Measurements from ENCODE around the gene SLC26A1.
A peak's percentile ranks its signal among the peaks of the same experiment; 100 is the strongest.

SLC26A1 gene

DNA sequence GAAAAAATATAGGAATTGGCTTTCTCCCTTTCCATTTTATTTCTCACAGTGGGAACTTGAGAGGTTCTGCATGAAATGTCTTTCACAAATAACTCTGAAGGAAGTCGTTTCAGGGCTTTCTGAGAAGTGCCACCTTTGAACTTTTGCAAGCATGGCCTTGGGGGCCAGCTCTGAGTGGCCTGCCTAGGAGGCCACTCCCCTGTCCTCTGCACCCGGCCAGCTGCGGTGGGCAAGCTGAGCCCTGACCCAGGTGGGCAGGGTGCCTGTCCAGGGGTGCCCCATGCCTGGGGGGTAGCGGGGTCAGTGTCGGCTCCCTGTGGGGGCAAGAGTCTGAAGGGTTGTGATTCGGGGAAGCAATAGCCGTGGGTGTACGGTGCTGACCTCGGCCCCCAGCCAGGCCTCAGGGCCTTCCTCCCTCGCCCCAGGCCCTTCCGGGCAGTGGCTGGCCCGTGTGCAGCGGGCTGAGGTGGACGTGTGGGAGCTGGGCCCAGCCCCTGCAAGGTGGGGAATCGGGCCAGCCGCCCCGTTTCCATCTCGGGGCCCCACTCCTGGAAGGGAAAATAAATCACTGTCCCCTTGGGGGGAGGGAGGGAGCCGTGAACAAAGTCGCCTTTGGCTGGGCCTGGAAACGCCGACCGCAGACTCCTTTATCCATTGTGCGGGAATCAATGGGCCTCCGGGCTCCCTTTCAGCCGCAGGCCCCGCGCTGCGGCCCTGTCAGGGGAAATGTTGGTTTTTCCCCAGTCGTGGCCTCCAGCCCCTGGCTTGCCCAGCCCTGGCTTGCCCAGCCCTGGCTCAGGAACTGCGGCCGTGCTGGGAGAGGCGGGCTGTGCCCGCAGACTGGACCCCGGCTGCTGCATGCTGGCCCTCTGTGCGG, 21.3 kb upstream of the SLC26A1 start:
- DNase-seq (ENCODE audit: low read depth) = no peak

DNA sequence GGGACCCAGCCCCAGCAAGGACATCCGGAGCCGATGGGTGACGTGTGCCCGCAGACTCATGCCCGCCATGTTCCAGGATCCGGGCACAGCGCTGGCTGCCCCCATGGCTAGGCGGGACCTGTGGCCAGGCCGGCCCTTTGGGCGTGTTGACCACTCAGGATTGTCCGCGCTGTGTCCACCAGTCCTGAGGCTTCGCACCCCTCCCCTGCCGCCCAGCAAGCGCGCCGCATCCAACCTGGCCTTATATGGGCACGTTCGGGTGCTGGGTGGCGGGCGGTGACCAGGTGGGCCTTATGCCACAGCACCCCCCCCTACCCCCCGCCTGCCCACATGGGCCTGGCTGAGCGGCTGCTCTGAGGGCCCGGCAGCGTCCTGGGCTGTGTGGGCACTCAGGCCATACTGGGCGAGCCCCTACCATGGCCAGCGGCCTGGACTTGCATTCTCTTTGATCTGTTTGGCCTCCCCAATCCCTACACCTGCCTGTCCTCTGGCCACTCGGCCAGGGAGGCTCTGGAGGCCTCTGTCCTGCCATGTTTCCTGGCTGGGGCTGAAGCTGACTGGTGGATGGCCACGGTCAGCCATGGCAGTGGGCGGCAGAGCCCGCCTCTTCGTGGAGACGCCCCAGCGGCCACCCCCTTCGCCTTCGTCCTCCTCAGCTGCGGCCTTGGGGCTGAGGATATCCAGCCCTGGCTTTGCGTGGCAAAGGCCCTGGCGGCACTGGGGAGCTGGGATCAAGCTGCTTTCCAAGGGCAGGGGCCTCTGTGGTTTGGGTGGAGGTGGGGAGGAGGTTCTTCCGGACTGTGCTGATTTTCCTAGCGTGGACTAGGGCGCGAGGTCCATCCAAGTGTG, 20.2 kb upstream of the SLC26A1 start:
- no peak for DNase-seq (ENCODE audit: low read depth)

DNA sequence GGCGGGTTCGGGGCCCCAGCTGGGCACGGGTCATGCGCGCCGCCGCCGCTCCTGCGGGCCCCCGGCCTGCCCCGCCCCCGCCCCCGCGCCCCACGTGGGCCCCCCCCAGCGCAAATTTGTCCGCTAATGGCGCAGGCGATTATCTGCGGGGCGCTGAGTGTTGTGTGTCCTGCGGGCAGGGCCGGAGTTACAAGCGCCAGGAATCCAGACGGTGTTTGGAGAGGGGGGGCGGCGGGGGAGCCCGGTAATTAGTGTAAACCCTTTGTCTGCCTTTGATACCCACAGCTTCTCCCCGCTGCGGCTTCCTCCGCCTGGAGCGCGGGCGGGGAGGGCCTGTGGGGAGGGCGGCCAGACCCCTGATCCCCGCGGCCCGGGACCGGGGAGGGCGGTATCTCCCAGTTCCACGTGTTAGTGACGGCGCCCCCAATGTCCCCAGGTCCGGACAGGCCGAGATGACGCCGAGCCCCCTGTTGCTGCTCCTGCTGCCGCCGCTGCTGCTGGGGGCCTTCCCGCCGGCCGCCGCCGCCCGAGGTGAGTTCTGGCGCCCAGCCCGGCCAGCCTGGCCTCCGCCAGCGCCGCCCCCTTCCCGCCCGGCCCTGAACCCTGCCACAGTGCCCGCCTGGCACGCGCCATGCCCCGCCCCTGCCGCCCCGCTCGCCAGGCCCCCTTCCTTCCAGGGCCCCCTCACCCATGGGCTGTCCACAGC, 19.0 kb upstream of the SLC26A1 start:
- DNase-seq (ENCODE audit: low read depth) = peak; percentile 14

- DNase-seq (ENCODE audit: low read depth) = no peak
Measured at GRCh38 chr4:1011666-1012033, 18.4 kb upstream of the SLC26A1 start.

GRCh38 chr4:1011022-1011665, 17.9 kb upstream of the SLC26A1 start, which contains the start of gene FGFRL1:
Gene FGFRL1, plus strand, starts transcription at chr4:1011626. Its CDS starts 860 bp downstream, at chr4:1012486.
- DNase-seq (ENCODE audit: low read depth) = peak; percentile 88

DNA sequence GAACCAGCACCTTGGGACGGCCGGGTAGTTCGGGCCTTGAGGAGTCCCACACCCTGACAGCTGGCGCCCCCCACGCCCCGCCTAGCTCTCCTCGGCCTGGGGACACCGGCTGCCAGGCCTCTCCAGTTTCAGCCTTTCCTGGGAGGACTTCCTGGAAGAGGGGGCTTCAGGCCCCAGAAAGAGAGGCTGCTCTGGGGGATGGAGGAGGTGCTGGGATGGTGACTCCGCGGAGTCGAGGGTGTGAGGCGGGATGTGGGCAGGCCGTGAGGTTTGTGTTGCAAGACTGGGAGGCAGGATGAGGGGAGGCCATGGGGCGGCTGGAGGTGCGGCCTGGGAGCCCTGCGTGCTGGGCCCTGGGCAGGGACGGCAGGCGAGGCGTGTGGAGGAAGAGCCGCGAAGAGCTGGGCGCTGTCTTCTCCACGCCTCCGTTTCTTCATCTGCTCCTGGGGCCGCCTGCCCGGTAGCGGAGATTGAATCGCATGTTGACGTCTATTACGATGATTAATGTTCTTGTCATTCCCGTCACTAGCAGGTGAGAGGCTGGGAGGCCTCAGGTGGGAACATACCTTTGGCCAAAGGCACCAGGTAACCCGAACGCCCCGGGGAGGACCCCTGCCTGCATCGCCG, 17.3 kb upstream of the SLC26A1 start:
- peak; percentile 39 for DNase-seq (ENCODE audit: low read depth)

- peak; percentile 58 for DNase-seq (ENCODE audit: low read depth)
Measured at GRCh38 chr4:1009542-1010394, 16.6 kb upstream of the SLC26A1 start.

- DNase-seq (ENCODE audit: low read depth) = no peak
Measured at GRCh38 chr4:1008840-1009541, 15.8 kb upstream of the SLC26A1 start.

- DNase-seq (ENCODE audit: low read depth) = no peak
Measured at GRCh38 chr4:1006856-1007255, 13.7 kb upstream of the SLC26A1 start.

- no peak for DNase-seq (ENCODE audit: low read depth)
Measured at GRCh38 chr4:1004557-1005485, 11.6 kb upstream of the SLC26A1 start.

DNA sequence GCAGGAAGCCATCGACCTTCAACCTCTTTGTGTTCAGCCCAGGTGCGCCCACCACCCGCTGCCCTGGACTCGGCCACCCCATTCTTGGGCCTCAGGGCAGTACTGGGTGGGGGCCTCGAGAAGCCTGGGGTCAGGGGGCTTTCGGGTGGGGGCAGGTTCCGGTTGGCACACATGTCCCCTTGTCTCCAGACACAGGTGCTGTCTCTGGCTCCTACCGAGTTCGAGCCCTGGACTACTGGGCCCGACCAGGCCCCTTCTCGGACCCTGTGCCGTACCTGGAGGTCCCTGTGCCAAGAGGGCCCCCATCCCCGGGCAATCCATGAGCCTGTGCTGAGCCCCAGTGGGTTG, 10.8 kb upstream of the SLC26A1 start:
- no peak for DNase-seq (ENCODE audit: low read depth)

DNA sequence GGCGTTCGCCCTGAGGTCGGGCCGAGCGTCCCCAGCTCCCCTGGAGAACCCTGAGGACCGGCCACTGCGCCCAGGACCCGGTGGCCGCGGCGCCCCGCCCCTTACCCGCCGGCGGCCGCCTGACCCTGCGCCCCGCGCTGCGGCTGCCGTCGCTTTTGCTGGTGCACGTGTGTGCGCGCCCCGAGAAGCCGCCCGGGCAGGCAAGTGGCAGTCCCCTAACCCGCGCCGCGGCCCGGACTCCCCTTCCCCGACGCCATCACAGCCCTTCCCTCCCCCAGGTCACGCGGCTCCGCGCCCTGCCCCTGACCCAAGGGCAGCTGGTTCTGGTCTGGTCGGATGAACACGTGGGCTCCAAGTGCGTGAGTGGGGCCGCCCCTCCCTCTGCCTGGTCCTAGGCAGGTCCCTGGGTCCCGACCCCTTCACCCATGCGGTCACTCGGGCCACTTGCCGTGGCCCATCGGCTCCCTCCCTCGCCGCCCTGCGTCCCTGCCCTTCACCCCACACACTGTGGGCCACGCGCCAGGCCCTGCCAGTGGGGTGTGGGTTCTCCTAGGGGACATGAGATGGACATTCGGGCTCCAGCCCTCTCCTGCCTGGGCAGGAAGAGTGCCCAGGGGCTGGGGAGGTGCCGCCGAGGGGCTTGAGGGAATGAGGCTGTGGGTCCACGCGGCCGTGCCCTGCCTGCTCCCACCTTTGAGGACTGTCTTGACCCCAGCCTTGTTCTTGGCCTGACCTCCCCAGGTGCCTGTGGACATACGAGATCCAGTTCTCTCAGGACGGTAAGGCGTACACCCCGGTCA, 10.3 kb upstream of the SLC26A1 start:
- no peak for DNase-seq (ENCODE audit: low read depth)

DNA sequence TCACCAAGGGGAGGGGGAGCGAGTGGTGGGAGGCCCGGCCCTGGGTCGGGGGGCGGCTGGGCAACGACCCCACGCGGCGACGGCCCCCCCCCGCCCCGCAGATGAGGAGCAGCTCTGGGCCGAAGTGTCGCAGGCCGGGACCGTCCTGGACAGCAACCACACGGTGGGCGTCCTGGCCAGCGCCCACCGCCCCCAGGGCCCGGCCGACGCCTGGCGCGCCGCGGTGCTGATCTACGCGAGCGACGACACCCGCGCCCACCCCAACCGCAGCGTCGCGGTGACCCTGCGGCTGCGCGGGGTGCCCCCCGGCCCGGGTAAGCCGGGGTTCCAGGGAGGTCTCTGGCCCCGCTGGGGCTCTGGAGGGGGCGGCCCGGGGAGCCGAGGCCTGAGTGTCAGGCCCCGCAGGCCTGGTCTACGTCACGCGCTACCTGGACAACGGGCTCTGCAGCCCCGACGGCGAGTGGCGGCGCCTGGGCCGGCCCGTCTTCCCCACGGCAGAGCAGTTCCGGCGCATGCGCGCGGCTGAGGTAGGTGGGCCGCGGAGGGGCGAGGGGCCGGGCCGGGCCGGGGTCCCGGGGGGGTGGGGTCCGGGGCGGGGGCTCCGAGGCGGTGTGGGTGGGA, 9.5 kb upstream of the SLC26A1 start:
- DNase-seq (ENCODE audit: low read depth) = no peak

- DNase-seq (ENCODE audit: low read depth) = no peak
Measured at GRCh38 chr4:1002131-1002630, 9.0 kb upstream of the SLC26A1 start.

- DNase-seq (ENCODE audit: low read depth) = no peak
Measured at GRCh38 chr4:1001561-1002130, 8.4 kb upstream of the SLC26A1 start.

GRCh38 chr4:1000686-1001260, 7.6 kb upstream of the SLC26A1 start:
- DNase-seq (ENCODE audit: low read depth) = no peak
